HG02642 (cell line): Measurements from ENCODE around the gene WDHD1.
"Not testable (repeated sequence)": the region's sequence is repeated elsewhere in the genome, so short reads cannot be mapped to it uniquely, and the experiment has no call there.

ENCODE experiments used
- ATAC-seq: cut with Tn5 transposase; IDR thresholded peaks from one replicate; pipeline ENCODE4 v1.9.1; 2021; ENCODE audit warnings: mild to moderate bottlenecking; ENCODE audit not compliant: unreplicated experiment, poor library complexity

WDHD1 gene

GRCh38 chr14:55051165-55051422, 24.2 kb upstream of the WDHD1 start:
- peak; percentile 25 for ATAC-seq

DNA sequence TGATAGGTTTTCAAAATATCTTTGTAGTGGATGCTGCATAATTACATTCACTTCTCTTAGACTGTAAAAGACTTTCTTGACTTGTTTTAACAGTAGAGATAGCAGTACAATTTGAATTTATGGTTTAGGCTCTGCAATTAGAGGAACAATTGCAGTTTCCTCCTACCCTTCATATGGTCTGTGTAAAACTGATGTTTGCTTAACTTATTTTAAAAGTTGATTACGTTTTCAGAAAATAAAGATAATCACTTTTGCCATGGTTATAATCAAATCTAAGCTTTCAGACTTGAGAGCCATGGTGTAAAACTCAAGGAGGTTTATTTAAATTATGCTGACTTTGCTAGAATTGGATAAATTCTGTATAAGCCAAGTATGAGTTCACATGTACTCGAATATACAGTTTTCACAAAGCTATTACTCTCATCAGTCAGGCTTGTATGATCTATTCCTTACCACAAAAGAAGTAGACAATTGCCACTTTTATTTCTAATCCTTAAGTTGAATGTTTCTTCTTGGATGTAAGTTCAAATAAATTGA, 22.1 kb upstream of the WDHD1 start:
- ATAC-seq, result no peak

DNA sequence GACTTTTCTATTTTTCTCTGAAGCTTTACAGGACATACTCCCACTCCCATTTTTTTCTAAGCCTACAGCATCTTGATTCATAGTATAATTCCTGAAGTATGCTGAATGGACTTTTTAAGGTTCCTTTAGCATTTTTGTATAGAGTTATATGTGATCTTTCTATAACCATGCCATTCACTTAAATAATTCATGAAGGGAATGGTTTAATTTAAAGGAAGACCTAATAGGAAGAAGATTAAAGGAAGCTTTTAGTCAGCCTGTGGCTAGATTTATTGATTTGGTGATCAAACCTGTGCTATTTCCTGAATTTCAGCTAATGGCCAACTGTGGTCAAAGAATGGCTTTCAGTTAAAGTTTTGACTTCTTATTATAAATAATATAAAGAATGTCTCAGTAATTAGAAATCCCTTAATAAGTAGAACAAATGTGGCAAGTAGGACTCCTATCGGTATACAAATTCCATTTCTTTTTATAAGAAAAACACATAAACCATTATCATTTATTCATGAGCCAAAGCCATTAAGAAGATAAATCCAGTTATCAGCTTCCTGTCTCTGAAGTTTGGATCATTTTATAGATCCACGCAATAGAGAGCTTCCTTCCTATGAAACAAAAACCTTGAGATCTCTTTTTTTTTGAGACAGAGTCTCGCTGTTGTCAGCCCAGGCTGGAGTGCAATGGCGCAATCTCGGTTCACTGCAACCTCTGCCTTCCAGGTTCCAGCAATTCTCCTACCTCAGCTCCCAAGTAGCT, 20.6 kb upstream of the WDHD1 start:
- ATAC-seq, result no peak

- ATAC-seq, result no peak
Measured at GRCh38 chr14:55045087-55045486, 18.2 kb upstream of the WDHD1 start.

GRCh38 chr14:55043528-55043927, 16.6 kb upstream of the WDHD1 start:
- ATAC-seq, result no peak

GRCh38 chr14:55038708-55039107, 11.8 kb upstream of the WDHD1 start:
- no peak for ATAC-seq

DNA sequence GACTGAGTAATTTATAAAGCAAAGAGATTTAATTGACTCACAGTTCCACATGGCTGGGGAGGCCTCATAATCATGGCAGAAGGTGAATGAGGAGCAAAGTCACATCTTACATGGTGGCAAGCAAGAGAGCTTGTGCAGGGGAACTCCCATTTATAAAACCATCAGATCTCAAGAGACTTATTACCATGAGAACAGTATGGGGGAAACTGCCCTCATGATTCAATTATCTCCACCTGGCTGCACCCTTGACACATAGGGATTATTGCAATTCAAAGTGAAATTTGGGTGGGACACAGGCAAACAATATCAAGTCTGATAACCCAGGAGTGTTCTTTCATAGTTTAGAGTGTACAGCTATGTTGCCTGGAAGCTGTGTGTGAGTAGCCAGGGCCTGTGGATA, 11.1 kb upstream of the WDHD1 start:
- ATAC-seq, result not testable (repeated sequence)

DNA sequence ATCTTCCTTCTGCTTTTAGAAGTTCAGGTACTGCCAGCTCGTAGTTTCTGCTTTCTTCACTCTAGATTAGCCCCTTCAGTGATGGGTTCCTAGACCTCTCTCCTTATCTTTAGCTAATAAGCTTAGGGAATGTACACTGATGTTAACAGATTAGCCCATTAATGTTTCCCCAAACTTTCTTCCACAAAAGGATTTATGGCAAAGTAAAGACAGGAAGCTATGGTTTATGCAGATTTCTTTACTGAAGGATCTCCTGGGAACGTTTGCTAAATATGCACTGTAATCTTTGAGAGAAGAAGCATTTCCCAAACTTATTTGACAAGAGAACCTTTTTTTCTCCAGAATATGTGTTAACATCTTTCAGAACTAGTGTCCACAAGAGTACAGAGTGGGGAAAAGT, 4.3 kb upstream of the WDHD1 start:
- no peak for ATAC-seq

GRCh38 chr14:55028476-55028875, 1.6 kb upstream of the WDHD1 start:
- no peak for ATAC-seq

DNA sequence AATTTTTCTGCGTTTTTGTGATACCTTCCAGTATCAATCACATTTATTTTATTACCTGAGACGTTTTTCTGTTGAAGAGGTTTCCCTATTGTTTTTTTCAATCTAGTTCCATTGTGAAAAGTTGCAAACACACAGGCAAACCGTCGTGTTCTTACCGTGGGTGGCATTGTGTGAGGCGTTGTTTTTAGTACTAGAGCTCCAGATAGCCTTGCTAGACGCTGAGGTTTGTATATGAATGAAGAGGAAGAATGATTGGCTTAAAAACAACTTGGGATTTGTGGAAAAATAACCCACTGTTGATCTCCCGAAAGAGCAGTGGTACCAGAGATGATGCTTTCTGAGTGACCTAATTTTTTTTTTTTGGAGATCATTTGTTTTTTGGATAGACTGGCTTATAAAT, 1.2 kb upstream of the WDHD1 start:
- no peak for ATAC-seq

DNA sequence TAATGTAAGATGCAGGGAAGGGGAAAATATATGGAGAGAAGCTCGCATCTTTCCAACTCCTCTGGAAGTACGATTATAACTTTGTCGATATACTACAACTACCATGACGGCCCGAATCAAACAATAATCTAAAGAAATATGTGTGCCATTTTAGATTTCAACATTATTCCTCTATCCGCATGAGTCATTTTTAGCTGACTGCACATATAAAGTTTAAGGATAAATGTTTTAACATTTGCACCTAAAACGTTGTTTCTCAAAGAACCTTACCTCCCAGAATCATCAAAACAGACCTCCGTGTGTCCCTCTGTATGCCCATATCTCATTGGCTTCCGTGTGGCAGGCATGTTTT, 482 bp downstream of the WDHD1 start:
- no peak for ATAC-seq

DNA sequence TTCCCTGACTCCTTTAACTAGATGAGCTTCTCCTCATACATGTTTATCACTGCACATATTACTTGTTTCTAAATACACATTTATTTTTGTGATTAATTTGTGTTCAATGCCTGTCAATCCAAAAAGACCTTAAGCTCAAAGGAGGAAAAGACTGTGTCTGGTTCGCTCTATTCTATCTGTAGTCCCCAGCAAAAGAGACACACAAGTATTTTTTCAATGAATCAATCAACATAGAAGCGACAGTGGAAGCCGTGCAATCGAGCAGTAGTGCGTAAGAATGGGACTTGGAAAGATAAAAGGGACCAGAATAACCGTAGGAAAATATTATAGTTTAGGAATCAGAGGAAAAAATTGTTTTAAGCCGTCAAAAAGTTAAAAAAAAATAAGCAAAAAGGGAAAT, 951 bp downstream of the WDHD1 start:
- ATAC-seq, result no peak

GRCh38 chr14:55024365-55024764, 2.5 kb downstream of the WDHD1 start:
- ATAC-seq, result not testable (repeated sequence)

- no peak for ATAC-seq
Measured at GRCh38 chr14:55019968-55020554, 6.8 kb downstream of the WDHD1 start.

DNA sequence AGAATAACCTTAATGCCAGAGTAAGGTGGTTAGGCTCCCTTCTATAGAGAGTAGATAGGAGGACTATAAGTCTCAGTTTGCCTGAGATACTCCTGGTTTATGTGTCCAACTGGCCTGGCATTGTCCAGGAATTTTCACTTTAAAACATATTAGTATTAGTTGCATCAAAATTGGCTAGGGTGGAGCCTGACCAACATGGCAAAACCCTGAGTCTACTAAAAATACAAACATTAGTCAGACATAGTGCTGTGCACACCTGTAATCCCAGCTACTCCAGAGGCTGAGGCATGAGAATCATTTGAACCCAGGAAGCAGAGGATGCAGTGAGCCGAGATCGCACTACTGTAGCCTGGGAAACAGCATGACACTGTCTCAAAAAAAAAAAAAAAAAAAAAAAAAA, 11.9 kb downstream of the WDHD1 start:
- no peak for ATAC-seq

- ATAC-seq, result no peak
Measured at GRCh38 chr14:55005071-55005470, 21.8 kb downstream of the WDHD1 start.

- ATAC-seq, result no peak
Measured at GRCh38 chr14:55000381-55000780, 26.5 kb downstream of the WDHD1 start.

- ATAC-seq, result no peak
Measured at GRCh38 chr14:54985156-54985555, 41.7 kb downstream of the WDHD1 start.

- ATAC-seq, result no peak
Measured at GRCh38 chr14:54981698-54982097, 45.2 kb downstream of the WDHD1 start.

- ATAC-seq, result no peak
Measured at GRCh38 chr14:54979039-54979438, 47.9 kb downstream of the WDHD1 start.

DNA sequence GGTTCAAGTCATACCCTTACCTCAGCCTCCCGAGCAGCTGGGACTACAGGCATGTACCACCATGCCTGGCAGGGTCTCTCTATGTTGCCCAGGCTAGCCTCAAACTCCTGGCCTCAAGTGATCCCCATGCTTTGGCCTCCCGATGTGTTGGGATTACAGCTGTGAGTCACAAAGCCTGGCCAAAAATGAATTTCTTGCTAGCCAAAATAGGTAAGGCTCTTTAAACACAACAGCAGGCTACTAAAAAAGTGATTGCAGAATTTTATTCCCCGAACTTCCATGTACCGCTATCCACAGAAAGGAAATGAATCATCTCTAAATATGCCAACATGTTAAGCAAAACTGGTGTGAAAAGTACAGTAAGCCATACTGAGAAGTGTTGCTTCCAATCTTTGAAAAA, 50.6 kb downstream of the WDHD1 start:
- no peak for ATAC-seq

- ATAC-seq, result no peak
Measured at GRCh38 chr14:54975856-54976255, 51.0 kb downstream of the WDHD1 start.
